HepG2 (cell line): ENCODE measurements around the gene IRF4. TPM values are rescaled to one million over a fixed set of nuclear protein-coding genes. Genes with fewer than 3 reads are reported as not detected.

Experiments used
- ATAC-seq: fragments of 200-7000 bp; cut with Tn5 transposase; 3 replicates; pipeline ENCODE4 v1.9.1; 2020; ENCODE audit warnings: mild to moderate bottlenecking, moderate library complexity
- BruUV-seq: library from RNA; stranded (reverse); fragments of 400-500 nt; replicated peaks from 2 replicates; lab custom pipeline; 2021; lab: Mats Ljungman, UMichigan
- CTCF ChIA-PET: fragments of 300-600 bp; formaldehyde crosslinking; extraction: SDS; loops from one replicate; lab custom pipeline; 2021; ENCODE audit warnings: low total read pairs, inconsistent platforms, low intra/inter-chr PET ratio; lab: Yijun Ruan, JAX
- POLR2A ChIA-PET: fragments of 350-600 bp; sonication (Branson Sonifier 250); formaldehyde crosslinking; loops from one replicate; lab custom pipeline; 2020; ENCODE audit warnings: antibody characterized with exemption, inconsistent platforms; lab: Yijun Ruan, JAX
- DNase-seq: peaks from one replicate; pipeline ENCODE4 v3.0.0-alpha.2; 2015; ENCODE audit warnings: low spot score
- FAIRE-seq: peaks from 3 replicates; lab custom pipeline; 2011; peaks lifted over from hg19 to GRCh38; lab: Jason Lieb, UNC
- H2AFZ ChIP-seq: one replicate; pipeline ENCODE4 v1.6.1; 2011; ENCODE audit warnings: low read length, inconsistent platforms
- H3K27ac ChIP-seq: fragments of 300-600 bp; 3 replicates; pipeline ENCODE4 v1.8.0; 2011; ENCODE audit warnings: mixed run types, mild to moderate bottlenecking, mixed read lengths, low read length, inconsistent platforms; ENCODE audit not compliant: insufficient read depth; ENCODE audit errors: extremely low read length
- H3K27me3 ChIP-seq, 2 experiments: fragments of 200-600 bp in 1 of 2; 2 replicates in 1 of 2; 3 replicates in 1 of 2; pipeline versions ENCODE4 v1.6.0 to v1.8.0; 2011; ENCODE audit warnings: low read length in 2 of 2, mild to moderate bottlenecking in 2 of 2, moderate library complexity in 2 of 2, inconsistent platforms in 1 of 2; ENCODE audit not compliant: insufficient read depth in 2 of 2, control insufficient read depth in 1 of 2
- H3K36me3 ChIP-seq, 2 experiments: fragments of 200-600 bp in 1 of 2; replicated peaks in 1 of 2; 2 replicates in 1 of 2; 3 replicates in 1 of 2; pipeline versions ENCODE4 v1.5.1 to v1.8.0; 2011; ENCODE audit warnings: low read length in 2 of 2, inconsistent platforms in 1 of 2; ENCODE audit not compliant: insufficient read depth in 2 of 2, control insufficient read depth in 1 of 2
- H3K4me1 ChIP-seq: 2 replicates; pipeline ENCODE4 v1.5.1; 2012; ENCODE audit warnings: low read length, inconsistent platforms; ENCODE audit not compliant: insufficient read depth
- H3K4me2 ChIP-seq: 2 replicates; pipeline ENCODE4 v1.6.0; 2011; ENCODE audit warnings: low read depth, low read length, inconsistent platforms
- H3K4me3 ChIP-seq, 3 experiments: fragments of 200-600 bp in 1 of 3; sonication (generic), shearing (Covaris generic) in 1 of 3; replicated peaks in 1 of 3; 2 replicates each; pipeline ENCODE4 v1.5.1; 2011 to 2016; ENCODE audit warnings: low read length in 3 of 3, inconsistent platforms in 2 of 3, low read depth in 2 of 3, mild to moderate bottlenecking in 2 of 3, control low read depth in 1 of 3, mixed read lengths in 1 of 3; ENCODE audit not compliant: insufficient read depth in 1 of 3
- H3K79me2 ChIP-seq: one replicate; pipeline ENCODE4 v1.6.1; 2011; ENCODE audit warnings: low read length, inconsistent platforms; ENCODE audit not compliant: insufficient read depth
- H3K9ac ChIP-seq: 2 replicates; pipeline ENCODE4 v1.6.0; 2011; ENCODE audit warnings: mild to moderate bottlenecking, low read depth, low read length, inconsistent platforms; ENCODE audit not compliant: insufficient read depth
- H3K9me3 ChIP-seq: 2 replicates; pipeline ENCODE4 v1.5.1; 2012; ENCODE audit warnings: mild to moderate bottlenecking, low read length
- H4K20me1 ChIP-seq: 2 replicates; pipeline ENCODE4 v1.6.0; 2011; ENCODE audit warnings: inconsistent platforms, mild to moderate bottlenecking, low read length, moderate library complexity; ENCODE audit not compliant: insufficient read depth
- WGBS: methylation state at CpG from one replicate; pipeline ENCODE4 v1.1.6; 2017; ENCODE audit warnings: low lambda C conversion rate; 5-methylcytosine and 5-hydroxymethylcytosine counted together
- in situ Hi-C: cut with HindIII; loops from 2 replicates; pipeline ENCODE4 v1.10.0; 2017; ENCODE audit warnings: low pct_unique_long_range_greater_than_20kb; ENCODE audit not compliant: extremely low pct_ligation_motif_present
- intact Hi-C: fragments of 100-400 bp; cut with micrococcal nuclease; formaldehyde crosslinking; loops from one replicate; pipeline ENCODE4 v1.10.0; 2022; ENCODE audit not compliant: unreplicated experiment
- polyA plus RNA-seq, 8 experiments: library from polyadenylated mRNA; depleted of rRNA in 3 of 8; stranded (reverse) in 7 of 8; unstranded in 1 of 8; fragments of >200 nt; fragmentation: Illumina TruSeq in 4 of 8; extraction: Trizol in 4 of 8; gene quantifications; 2 replicates each; pipeline versions ENCODE4 v1.2.1 to v1.2.3, GENCODE V29; 2011 to 2016; ENCODE audit warnings: low read depth in 4 of 8, missing spikeins in 1 of 8, mixed read lengths in 1 of 8; ENCODE audit not compliant: insufficient read depth in 1 of 8
- total RNA-seq, 5 experiments: library from RNA; depleted of rRNA; stranded (reverse); fragments of >200 nt; fragmentation: Illumina TruSeq; extraction: Trizol; gene quantifications; 2 replicates each; pipeline ENCODE4 v1.2.3, GENCODE V29; 2016; ENCODE audit warnings: low read depth in 1 of 5
- TF ChIP-seq, protein P1 (sequence below): sonication (generic); formaldehyde crosslinking; IDR thresholded peaks from 2 replicates; pipeline ENCODE4 v1.4.0; 2020; ENCODE audit warnings: mild to moderate bottlenecking, missing genetic modification reagents, borderline replicate concordance
- TF ChIP-seq, protein P2 (sequence below): sonication (generic); formaldehyde crosslinking; IDR thresholded peaks from 2 replicates; pipeline ENCODE4 v1.5.1; 2020; ENCODE audit warnings: mild to moderate bottlenecking, missing genetic modification reagents, moderate library complexity

IRF4 gene
- total and polyA plus RNA-seq, 2 of the 13 experiments (the other 11 are each of a cell fraction or from before 2014, with no cell fraction given), result 0.07 to 0.09 TPM

DNA sequence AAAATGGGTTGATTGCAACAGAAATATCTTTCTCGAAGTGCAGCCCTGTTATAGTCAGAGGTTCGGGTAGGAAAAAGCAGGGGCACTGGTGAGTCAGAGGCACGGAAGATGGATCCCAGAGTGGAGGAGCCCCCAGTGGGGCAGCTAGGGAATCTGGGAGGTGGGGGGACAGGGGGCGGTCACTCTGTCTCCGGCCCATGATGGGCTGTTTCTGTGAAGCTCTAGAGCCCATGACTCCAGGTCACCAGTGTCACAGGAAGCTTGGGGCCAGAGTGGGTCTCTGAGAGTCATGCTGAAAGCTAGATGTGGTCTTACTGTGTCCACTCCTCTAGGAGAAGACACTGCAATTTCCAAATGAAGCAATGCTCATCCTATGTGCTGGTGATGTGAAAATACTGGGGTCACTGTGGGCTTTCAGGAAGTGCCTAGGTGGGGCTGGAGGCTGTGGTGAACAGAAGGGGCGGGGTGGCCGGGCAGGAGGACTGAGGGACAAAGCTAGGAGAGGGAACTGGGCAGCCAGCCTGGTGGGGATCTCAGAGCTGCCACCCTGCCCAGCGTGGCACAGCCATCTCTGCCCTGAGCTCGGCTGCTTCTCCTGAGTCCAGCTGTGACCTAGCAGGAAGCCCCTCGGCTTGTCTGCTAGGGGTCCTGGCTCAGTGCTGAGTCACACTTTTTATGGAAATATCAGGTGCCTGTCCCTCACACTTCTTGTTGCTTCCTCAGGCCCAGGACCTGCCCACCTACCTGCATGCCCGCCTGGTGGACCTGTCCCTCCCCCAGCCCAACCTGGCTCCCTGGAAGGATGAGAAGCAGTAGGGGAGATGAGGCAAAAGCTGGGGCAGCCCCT is 54.2 kb downstream of the IRF4 start:
- H3K36me3 ChIP-seq, result no peaks in the 10 kb centered on the region
- no peaks in the 10 kb centered on the region for H3K79me2 ChIP-seq
- no peak for FAIRE-seq
- BruUV-seq, result no TSS peak
- 19% methylated on average over 7 of the region's 11 CpGs for WGBS
- no peak for DNase-seq
- no peak; the same call in 2 of the 3 replicates for ATAC-seq
- no peaks in the 10 kb centered on the region for H4K20me1 ChIP-seq
- POLR2A ChIA-PET, result no interaction called here
- TF ChIP-seq, protein P1, sequence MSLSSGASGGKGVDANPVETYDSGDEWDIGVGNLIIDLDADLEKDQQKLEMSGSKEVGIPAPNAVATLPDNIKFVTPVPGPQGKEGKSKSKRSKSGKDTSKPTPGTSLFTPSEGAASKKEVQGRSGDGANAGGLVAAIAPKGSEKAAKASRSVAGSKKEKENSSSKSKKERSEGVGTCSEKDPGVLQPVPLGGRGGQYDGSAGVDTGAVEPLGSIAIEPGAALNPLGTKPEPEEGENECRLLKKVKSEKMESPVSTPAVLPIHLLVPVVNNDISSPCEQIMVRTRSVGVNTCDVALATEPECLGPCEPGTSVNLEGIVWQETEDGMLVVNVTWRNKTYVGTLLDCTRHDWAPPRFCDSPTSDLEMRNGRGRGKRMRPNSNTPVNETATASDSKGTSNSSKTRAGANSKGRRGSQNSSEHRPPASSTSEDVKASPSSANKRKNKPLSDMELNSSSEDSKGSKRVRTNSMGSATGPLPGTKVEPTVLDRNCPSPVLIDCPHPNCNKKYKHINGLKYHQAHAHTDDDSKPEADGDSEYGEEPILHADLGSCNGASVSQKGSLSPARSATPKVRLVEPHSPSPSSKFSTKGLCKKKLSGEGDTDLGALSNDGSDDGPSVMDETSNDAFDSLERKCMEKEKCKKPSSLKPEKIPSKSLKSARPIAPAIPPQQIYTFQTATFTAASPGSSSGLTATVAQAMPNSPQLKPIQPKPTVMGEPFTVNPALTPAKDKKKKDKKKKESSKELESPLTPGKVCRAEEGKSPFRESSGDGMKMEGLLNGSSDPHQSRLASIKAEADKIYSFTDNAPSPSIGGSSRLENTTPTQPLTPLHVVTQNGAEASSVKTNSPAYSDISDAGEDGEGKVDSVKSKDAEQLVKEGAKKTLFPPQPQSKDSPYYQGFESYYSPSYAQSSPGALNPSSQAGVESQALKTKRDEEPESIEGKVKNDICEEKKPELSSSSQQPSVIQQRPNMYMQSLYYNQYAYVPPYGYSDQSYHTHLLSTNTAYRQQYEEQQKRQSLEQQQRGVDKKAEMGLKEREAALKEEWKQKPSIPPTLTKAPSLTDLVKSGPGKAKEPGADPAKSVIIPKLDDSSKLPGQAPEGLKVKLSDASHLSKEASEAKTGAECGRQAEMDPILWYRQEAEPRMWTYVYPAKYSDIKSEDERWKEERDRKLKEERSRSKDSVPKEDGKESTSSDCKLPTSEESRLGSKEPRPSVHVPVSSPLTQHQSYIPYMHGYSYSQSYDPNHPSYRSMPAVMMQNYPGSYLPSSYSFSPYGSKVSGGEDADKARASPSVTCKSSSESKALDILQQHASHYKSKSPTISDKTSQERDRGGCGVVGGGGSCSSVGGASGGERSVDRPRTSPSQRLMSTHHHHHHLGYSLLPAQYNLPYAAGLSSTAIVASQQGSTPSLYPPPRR (CRISPR knock-in tag), result no peak
- TF ChIP-seq, protein P2, sequence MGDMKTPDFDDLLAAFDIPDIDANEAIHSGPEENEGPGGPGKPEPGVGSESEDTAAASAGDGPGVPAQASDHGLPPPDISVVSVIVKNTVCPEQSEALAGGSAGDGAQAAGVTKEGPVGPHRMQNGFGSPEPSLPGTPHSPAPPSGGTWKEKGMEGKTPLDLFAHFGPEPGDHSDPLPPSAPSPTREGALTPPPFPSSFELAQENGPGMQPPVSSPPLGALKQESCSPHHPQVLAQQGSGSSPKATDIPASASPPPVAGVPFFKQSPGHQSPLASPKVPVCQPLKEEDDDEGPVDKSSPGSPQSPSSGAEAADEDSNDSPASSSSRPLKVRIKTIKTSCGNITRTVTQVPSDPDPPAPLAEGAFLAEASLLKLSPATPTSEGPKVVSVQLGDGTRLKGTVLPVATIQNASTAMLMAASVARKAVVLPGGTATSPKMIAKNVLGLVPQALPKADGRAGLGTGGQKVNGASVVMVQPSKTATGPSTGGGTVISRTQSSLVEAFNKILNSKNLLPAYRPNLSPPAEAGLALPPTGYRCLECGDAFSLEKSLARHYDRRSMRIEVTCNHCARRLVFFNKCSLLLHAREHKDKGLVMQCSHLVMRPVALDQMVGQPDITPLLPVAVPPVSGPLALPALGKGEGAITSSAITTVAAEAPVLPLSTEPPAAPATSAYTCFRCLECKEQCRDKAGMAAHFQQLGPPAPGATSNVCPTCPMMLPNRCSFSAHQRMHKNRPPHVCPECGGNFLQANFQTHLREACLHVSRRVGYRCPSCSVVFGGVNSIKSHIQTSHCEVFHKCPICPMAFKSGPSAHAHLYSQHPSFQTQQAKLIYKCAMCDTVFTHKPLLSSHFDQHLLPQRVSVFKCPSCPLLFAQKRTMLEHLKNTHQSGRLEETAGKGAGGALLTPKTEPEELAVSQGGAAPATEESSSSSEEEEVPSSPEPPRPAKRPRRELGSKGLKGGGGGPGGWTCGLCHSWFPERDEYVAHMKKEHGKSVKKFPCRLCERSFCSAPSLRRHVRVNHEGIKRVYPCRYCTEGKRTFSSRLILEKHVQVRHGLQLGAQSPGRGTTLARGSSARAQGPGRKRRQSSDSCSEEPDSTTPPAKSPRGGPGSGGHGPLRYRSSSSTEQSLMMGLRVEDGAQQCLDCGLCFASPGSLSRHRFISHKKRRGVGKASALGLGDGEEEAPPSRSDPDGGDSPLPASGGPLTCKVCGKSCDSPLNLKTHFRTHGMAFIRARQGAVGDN, result 0 out of 2 replicates have a peak, but pooled peaks have one; percentile 10
- TF ChIP-seq, all 625 proteins: peak for 1
- Histone ChIP-seq H3K9ac (no peak overlapping the region), H3K27ac (no peak overlapping the region), H3K4me1 (no peaks in the 10 kb centered on the region), H3K4me2 (no peak overlapping the region), H3K4me3 (no peak overlapping the region), H3K9me3 (no peaks in the 10 kb centered on the region), H2AFZ (no peak overlapping the region), H3K27me3 (peaks cover 6 to 71% of the 10 kb centered on the region in 2 experiments; a peak in 4 of 5 replicates)
- in situ Hi-C loops (no loop called here), intact Hi-C loops (no loop called here)
- CTCF ChIA-PET, result no interaction called here
